ENCODE measurements around the gene CDH26.

Gene CDH26

DNA sequence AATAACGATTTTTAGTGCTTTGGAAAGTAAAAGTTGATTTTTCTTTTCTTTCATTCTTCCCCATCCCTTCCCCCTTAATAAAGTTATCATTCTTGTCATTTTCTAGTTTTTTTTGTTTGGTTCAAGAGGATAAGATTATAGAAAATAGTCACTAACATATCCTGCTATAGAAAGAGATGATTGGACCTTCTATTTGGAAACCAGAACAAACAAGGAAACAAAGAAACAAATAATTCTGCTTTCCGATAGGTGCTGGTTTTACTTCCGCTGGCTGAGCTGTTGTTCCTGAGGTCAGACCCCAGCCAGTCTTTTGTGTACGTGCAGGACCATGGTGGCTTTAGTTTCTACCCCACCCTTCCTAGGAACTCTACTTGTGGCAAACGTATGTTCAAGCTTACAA lies at the start of gene CDH26:
TSS of gene CDH26 (plus strand) at position 301 of the 400 bp plus-strand sequence. CDS start 304 bp downstream, outside the sequence.
- DNase-seq = no peak

- no peak for DNase-seq
Measured at GRCh38 chr20:59908855-59909254, 49.4 kb upstream of the CDH26 start.

DNA sequence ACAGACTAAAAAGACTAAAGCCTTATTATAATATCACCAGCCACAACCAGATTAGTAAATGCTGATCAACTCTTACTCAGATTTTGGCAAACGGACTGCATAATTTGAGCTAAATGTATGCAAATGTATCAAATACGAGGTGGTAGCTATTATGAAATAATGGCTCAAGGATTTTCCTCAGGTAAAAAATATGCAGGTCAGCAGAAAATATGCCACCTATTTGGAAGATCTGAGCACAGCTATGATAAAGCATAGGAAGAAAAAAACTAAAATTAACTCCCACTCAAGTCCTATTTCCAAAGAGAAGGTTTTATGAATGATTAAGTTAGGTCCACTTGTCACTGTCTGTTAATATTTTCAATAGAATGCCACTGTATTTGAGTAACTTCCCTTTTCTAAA lies 47.2 kb upstream of the CDH26 start:
- DNase-seq = no peak

GRCh38 chr20:59912609-59913008 lies 45.6 kb upstream of the CDH26 start:
- no peak for DNase-seq

GRCh38 chr20:59920944-59921343 lies 37.3 kb upstream of the CDH26 start:
- DNase-seq = no peak

DNA sequence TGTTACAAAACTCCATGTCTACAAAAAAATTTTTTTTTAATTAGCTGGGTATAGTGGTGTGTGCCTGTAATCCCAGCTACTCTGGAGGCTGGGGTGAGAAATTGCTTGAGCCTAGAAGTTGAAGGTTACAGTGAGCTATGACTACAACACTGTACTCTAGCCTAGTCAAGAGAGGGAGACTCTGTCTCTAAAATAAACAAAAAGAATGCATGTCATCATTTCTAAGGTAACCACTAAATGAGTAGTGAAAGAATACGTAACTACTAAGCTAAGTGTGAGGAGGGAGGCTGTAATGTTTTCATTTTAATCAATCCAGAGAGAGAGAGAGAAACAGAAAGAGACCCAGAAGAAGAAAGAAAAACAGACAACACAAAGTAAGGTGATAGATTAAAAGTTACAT lies 34.7 kb upstream of the CDH26 start:
- no peak for DNase-seq

- no peak for DNase-seq
Measured at GRCh38 chr20:59925359-59925758, 32.9 kb upstream of the CDH26 start.

DNA sequence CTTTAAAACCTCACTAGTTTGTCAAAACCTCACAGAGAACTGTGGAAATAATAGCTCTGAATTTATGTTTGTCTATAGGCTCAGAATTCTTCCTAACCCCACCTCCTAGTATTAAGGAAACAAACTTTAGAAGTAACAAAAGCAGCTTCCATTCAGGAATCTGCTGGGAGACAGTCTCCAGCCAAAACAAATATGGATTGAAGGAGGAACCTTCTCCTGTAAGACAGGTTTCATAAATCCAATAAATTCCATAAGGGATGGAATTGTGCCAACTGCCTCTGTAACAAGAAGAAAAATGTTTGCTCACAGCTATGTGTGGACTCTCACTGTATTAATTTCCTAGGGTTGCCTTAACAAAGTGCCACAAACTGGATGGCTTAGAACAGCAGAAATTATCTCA lies 32.3 kb upstream of the CDH26 start:
- no peak for DNase-seq

GRCh38 chr20:59931511-59932312 lies 26.5 kb upstream of the CDH26 start:
- DNase-seq = no peak

DNA sequence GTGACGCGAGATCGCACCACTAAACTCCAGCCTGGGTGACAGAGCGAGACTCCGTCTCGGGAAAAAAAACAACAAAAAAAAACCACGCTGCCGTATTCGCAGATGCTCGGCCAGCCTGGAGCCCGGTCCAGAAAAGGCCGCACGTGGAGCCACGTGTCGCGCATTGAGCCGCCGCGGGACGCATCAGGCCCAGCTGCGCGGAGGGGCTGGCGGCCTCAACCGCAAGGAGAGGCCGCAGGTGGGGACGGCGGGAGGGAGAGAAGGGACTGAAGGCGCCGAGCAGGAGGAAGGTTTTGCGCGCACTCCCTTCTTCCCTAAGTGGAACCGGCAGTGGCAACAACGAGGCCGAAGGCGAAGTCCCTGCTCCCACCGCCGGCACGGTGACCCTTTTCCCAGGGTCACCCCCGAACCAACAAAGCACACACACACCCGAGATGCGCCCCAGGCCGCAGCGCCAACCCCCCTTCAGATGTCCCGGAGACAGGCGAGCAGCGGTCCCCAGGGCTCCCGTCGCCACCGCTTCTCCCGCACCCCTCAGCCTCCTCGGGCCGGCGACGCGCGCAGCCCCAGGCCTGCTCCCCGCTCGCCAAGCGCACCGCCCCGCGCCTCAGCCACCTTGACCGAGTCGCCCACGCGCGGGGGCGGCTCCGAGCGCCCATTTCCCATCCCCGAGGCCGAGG lies 25.5 kb upstream of the CDH26 start:
- DNase-seq = no peak

GRCh38 chr20:59933296-59933848 lies 24.9 kb upstream of the CDH26 start, which contains the start of gene SYCP2:
Gene SYCP2 (minus strand): TSS chr20:59933637. CDS start chr20:59922413, 11,224 bp downstream.
- no peak for DNase-seq

GRCh38 chr20:59933849-59934585 lies 24.2 kb upstream of the CDH26 start:
- no peak for DNase-seq

DNA sequence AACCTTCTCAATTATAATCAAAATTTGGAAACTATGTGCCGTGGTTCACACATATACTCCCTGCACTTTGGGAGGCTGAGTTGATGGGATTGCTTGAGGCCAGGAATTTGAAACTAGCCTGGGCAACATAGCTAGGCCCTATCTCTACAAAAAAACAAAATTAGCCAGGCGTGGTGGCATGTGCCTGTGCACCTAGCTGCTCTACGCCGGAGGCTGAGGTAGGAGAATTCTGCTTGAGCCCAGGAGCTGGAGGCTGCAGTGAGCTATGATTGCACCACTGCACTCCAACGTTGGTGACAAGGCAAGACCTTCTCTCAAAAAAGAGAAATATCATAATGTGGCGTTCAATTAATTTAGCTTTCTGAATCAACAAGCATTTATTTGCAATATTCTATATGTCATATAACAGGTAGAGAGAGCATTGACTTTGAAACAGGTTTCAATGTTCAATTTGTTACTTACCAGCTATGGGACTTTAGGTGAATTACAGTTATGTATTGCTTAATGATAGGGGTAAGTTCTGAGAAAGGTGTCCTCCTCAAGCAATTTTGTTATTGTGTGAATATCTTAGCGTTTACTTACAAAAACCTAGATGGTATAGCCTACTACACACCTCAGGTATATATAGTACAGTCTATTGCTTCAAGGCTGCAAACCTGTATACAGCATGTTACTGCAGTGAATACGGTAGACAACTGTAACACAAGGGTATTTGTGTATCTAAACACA lies 22.6 kb upstream of the CDH26 start:
- no peak for DNase-seq

- no peak for DNase-seq
Measured at GRCh38 chr20:59936409-59936808, 21.8 kb upstream of the CDH26 start.

- no peak for DNase-seq
Measured at GRCh38 chr20:59937150-59937549, 21.1 kb upstream of the CDH26 start.

DNA sequence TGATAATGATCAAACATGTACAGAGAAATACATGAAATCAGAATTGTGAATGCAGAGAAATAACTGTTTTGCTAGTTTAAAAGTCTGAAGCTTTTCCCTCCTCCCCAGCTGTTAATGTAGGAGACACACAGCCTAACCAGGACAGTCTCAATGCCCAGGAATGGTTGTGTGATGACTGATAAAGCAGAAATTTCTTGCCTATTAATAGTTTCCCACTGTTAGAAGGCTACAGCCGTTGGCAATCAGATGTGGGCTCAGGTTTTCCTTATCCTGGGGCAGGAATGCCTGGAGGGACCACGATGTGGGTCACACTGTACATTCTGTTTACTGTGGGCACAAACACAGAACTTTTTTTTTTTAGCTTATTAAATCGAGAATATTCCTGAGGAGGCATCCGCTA lies 20.0 kb upstream of the CDH26 start:
- DNase-seq = no peak

DNA sequence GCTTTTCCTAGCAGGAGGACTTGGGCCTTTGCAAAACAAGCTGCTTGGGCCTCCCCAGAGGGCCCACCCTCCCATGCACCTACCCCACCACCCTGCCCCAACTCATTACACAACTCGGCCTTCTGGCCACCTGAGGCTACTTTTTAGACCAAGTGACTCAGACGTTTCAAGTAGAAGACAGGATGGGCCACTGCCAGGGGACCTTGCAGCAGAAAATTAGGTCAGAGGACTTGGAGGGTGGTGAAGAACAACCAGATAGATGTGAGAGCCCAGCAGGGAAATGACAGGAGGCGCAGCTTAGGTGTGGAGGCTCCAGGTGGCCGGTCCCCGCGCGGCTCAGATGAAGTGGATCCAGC lies 19.5 kb upstream of the CDH26 start:
- DNase-seq = no peak

DNA sequence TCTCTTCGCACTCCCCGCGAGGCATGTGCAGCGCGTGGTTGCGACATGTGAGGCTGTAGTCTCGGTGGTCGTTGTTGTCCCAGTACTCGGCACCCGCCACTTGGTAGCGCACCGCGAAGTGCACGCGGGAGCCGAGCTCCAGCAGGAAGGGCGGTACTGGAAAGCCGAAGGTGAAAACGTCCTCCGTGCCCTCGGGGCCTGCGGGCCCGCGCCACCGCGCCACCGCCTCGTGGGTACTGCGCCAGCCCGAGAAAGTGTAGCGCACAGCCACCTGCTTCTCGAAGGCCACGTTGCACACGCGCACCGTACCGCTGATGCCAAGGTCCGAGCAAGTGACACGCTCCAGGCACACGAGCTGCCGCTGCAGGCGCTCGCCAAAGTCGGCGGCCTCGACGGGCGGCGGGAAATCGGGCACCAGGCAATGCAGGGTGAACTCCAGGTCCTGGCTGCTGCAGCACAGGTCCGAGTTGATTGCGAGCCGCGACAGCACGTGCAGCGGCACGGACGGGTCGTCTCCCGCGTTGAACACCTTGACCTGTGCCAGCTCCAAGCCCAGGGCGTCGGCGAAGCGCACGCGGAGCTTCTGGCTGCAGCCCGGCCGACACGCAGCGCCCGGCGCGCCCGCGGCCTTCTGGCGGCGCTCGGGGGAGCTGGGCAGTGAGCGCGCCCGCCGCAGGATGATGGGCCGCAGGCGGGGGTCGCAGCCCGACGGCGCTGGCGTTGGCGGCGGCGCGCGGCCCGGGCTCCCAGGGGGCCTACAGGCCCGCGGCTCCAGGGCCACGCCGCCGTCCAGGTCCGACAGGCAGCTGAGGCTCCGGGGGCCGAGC lies 19.0 kb upstream of the CDH26 start:
- DNase-seq = no peak

DNA sequence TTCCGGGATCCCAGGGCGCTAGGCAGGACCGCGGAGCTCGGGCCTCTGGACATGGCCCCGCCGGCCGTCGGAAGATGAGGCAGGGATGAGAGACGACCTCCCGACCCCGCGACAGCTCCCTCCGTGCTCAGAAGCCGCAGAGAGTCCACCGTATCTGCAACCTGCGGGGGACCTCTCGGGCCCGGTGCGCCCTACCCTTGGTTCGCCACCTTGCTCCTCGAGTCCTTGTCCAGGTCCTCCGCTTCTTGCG lies 18.4 kb upstream of the CDH26 start:
- no peak for DNase-seq

GRCh38 chr20:59940129-59940955 lies 17.9 kb upstream of the CDH26 start, which contains the start of the genes FAM217B and PPP1R3D:
Gene FAM217B (plus strand): TSS chr20:59940389. CDS start chr20:59943944, 3,555 bp downstream.
Gene PPP1R3D (minus strand): TSS chr20:59940305. CDS start chr20:59939931, 374 bp downstream.
- peak; percentile 28 for DNase-seq

- DNase-seq = no peak
Measured at GRCh38 chr20:59940956-59941294, 17.3 kb upstream of the CDH26 start.
